GM19238 (cell line): ENCODE data around the gene INTS11.
A peak's percentile ranks its signal among the peaks of the same experiment; 100 is the strongest.

ENCODE experiments used
- DNase-seq: peaks from one replicate; pipeline ENCODE4 v3.0.0; 2011; ENCODE audit warnings: low spot score; ENCODE audit not compliant: insufficient read length

The INTS11 gene

DNA sequence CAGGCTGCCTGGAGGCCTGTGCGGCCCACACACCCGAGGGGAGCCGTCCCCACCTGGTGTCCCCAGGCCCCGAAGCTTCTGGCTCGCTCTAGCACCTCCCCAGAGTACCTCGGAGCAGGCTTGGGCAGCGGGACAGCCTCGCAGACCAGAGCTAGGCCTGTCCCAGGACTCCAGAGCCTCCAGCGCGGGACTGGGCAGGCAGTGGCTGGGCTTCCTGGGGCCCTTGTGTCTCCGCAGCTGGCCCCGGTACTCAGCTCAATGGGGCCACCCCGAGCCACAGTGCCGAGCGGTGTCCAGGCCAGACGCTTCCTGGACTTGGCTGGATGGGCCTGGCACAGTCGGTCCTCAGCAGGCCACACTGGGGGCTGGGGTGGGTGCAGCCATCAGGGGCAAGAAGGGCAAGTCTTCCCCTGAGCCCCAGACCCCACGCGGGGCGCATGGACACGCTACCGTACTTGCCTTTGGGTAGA is 39.3 kb downstream of the INTS11 start:
- DNase-seq, result no peak

DNA sequence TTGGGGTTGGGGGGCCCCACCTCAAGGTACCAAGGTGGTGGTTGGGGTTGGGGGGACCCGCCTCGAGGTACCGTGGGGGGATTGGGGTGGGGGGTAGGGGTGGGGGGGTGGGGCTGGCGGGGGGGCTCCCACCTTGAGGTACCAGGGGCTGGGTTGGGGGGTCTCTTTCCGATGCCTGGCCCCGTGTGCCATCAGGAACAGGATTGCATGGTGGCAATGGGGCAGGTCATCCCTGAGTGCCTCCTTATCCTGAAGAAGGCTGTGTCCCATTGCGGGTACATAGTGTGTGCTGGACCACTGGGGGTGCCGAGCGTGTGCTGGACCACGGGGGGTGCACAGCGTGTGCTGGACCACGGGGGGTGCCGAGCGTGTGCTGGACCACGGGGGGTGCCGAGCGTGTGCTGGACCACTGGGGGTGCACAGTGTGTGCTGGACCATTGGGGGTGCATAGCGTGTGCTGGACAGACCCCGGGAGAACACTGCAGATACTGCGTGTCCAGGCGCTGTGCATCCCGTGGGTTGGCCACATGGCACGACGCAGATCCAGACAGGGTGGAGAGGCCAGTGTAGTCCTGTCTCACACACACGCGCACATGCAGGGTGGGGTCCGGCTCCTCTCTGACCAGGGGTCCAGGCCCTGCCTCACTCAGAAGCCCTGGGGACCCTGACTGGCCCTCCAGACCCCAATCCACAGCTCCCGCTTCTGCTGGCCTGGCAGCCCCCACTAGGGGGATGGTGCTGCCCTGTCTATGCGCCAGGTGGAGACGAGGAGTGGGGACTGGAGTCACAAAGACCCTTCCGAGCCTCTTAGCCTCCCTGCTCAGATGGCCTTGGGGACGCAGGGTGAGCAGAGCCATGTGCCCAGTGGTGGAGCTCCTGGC is 40.0 kb downstream of the INTS11 start:
- DNase-seq, result no peak

DNA sequence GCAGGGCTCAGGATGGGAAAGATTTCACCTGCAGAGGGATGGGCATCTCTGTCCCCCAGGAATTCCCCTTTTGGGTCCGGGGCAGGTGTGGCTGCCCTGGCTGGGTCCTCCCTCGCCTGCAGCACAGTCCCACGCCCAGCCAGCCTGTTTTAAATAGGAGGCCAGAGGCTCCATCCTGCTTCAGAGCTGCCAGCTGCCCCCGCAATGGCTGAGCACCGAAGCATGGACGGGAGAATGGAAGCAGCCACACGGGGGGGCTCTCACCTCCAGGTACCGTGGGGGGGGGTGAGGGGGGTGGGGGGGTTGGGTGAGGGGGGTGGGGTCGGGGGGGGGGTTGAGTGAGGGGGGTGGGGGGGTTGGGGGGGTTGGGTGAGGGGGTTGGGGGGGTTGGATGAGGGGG is 40.6 kb downstream of the INTS11 start:
- no peak for DNase-seq

DNA sequence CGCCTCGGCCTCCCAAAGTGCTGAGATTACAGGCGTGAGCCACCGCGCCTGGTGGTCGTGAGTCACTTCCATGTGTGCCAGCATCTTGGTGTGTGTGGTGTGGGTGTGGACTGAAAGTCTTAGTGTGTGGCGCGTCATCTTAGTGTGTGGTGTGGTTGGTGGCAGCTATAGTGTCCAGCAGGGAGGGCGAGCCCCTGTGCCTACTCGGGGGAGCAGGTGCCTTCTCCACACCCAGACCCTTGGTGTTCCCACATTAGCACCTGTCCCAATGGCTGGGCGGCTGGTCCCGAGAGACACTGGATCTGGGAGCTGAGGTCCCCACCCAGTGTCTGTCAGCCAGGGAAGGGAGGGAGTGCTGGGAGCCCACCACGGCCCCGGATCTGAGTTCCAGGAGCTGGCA is 41.5 kb downstream of the INTS11 start:
- DNase-seq, result no peak

DNA sequence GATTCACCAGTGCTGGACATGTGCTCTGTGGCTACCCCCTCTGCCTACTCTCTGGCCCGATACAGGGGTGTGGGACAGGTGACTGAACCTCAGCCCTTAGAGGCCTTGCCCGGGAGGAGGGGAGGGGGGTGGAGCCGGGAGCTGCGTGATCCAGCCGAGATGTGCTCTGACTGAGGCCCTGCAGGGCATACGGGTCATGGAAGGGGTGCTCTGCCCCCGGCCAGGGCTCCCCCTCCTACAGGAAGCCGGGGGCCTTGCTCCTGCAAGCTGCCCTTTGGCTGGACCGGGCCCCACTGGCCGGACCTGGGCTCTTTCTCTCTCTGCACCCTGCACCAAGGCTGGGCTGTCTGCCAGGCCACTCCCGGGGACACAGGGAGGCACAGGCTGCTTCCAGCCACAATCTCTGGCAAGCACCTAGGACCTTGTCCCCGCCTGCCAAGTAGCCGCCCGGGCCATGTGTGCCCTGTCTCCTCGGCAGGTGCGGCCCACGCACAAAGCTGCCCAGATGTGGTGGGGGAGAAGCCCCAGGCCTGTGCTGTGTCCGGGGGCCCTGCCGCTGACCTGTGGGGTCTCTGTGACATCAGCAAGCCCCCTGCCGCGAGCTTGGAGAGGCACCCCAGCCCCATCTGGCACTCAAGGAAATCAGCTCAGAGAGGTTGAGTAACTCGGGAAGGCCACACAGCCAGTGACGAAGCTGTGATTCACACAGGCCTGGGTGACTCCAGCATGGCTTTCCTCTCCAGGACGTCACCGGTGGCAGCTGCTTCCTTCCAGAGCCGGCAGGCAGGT is 42.7 kb downstream of the INTS11 start:
- DNase-seq, result no peak

DNA sequence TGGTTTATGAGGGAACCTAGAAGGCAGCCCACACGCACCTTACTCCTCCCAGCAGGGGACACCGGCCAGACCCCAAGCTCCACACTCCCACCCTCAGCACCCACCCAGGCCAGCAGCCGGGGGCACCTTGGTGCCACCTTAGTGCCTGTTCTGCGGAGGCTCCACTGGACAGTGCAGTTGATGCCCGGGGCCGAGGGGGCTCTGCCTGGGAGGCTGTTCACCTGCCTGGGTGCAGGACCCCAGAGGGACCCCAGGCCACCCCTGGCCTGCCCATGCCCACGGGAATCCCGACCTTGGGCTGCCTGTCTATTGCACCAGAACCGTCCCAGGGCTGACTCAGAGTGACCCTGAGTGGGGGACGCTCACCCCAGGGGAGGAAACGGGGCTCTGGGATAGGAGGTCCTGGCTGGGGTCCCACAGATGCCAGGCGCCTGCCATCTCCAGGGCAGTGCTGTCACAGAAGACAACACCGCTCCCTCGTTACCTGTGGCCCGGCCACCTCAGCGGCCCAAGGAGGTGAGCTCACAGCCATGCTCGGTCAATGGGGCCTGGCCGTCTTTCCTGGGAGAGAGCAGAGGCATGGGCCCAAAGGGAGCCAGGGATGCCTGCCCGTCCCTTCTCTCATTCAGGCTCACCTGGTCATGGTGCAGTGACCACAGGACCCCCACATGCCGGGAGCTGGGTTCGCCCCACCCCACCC is 43.5 kb downstream of the INTS11 start:
- DNase-seq, result no peak

DNA sequence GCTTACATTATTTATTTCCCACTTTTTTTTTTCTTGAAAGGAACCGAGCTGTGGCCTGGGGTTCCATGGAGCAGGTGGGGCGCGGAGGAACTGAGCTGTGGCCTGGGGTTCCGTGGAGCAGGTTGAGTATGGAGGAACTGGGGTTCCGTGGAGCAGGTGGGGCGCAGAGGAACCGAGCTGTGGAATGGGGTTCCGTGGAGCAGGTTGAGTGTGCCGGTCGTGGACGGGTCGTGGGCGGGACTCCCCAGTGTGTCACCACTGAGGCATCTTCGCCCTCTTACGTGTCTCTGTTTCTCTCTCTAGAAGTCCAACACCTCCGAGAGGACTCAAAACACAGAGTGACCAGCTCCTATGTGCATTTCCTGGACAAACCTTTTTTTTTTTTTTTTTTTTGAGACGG is 45.4 kb downstream of the INTS11 start:
- DNase-seq, result no peak

DNA sequence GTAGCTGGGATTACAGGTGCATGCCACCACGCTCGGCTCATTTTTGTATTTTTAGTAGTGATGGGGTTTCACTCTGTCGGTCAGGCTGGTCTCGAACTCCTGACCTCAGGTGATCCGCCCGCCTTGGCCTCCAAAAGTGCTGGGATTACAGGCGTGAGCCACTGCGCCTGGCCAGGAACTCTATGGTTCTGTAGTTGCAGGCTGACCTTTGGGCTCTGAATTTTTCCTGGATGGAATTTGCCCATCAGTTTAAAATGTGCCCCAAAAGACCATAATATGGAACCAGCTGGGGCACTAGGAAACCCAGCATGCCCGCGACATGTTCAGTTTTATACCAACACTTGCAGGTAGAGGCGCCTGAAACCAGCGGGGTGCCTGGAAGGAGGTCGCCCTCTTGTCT is 45.8 kb downstream of the INTS11 start:
- DNase-seq, result no peak

DNA sequence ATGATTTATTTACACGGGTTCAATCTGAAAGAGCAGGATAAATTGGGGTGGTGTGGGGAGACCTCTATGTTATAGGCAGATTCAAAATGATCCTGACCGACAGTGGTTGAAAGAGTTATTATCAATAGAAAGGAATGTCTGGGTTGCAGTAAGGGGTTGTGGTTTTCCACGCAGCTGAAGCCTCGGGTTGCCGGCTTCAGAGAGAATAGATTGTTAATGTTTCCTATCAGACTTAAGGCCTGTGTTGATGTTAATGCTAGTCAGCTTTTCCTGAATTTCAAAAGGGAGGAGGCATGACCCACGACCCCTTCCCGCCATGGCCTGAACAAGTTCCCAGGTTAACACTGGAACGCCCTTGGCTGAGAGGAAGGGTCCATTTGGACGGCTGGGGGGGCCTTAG is 48.6 kb downstream of the INTS11 start:
- no peak for DNase-seq

DNA sequence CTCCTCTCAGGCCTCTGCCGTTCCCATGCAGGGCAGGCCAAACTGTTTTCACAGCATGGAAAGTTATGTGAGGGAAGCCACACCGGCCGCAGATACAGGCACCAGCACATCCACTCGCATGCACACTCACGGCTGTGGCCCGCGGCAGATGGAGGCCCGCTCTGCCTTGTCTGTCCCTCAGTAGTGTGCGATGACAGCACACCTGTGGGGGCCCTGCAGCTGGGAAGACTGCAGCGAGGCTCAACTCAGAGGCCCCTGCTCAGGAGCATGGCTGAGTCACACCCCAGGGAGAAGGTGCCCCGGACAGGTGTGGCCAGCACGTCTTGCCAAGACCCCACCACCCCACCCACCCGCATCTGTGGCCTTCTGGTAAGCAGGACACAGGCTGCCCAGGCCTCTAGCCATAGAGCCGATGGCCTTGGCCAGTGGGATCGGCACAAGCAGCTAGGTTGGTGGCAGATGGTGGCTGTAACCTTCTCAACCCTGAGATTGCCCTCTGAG is 49.5 kb downstream of the INTS11 start:
- DNase-seq, result no peak

DNA sequence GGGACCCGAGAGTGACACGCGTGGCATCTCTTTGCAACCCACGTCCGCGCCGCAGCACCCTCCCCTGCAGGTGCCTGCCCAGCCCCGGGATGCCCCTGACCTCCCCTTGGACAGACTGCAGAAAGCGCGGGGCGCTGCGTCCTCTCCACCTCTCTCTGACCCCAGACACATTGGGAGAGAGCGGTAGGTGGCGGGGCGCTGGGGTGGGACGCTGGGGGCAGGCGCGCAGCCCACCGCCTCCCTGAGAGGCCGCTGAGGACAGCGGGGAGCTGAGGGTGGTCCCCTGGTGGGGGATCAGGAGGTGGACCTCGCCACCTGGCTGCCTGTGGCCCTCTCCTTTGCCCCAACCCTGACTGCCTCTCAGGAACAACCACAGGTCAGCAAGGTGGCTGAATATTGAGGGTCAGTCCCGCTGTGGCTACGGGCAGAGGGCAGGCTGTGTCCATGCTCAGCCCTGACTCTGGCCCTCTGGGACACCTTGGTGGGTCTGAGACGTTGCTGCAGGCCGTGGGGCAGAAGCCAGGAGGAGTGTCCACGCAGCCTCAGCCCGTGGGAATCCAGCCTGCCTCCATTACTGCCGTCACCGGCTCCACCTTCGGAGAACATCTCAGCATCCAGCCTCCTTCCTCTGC is 50.0 kb downstream of the INTS11 start:
- DNase-seq, result no peak

DNA sequence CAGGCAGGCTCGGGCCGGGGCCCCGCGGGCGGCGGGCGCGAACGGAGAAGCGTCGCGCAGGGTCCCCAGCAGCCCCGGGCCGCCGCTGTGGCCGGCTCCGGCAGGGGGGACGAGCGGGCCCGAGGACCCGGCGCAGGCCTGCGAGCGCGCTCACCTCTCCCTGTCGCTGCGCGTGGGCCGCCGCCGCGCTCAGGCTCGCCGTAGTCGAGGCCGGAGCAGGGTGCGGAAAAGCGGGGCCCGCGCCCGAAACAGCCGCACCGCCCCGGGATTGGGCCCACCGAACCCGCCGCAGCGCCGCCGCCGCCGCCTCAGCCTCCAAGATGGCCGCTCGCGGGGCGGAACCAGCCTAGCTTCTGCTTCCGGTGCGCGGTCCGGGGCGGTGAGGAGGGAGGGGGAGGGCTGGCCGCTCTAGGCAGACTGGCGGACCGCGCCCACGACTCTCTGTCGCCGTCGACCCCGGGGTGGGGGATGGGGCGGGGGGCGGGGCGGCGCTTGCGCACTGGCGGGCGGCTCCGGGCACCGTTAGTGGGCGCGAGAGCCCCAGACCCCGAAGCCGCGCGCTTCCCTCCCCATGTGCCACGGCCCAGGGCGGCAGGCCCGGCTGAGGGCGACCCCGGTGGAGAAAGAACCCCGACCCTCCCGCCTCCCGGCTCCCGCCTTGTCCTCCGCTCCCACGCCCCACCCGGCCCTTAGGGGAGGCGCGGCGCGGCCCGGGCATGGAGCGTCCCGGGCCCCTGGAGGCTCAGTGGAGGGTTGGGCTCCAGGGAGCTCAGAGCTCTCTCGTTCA is 50.8 kb downstream of the INTS11 start, which contains the start of gene UBE2J2:
UBE2J2 (minus strand) TSS at position 343 of the 787 bp plus-strand sequence. CDS start 5,862 bp downstream, outside the sequence.
- DNase-seq, result peak; percentile 99

DNA sequence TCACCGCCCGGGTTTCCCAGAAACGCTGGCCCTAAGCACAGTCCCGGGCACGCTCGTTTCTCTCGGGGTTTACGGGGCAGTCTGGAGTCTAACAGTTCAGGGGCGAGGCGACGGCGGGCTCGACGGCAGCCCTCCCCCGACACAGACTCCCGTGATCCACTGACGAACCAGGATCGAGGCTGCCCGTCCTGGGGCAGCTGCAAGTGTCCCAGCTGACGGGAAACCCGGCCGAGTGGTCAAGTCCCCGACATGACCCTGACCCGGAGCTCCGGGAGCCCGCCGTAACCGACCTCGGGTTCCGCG is 51.3 kb downstream of the INTS11 start:
- DNase-seq, result no peak

DNA sequence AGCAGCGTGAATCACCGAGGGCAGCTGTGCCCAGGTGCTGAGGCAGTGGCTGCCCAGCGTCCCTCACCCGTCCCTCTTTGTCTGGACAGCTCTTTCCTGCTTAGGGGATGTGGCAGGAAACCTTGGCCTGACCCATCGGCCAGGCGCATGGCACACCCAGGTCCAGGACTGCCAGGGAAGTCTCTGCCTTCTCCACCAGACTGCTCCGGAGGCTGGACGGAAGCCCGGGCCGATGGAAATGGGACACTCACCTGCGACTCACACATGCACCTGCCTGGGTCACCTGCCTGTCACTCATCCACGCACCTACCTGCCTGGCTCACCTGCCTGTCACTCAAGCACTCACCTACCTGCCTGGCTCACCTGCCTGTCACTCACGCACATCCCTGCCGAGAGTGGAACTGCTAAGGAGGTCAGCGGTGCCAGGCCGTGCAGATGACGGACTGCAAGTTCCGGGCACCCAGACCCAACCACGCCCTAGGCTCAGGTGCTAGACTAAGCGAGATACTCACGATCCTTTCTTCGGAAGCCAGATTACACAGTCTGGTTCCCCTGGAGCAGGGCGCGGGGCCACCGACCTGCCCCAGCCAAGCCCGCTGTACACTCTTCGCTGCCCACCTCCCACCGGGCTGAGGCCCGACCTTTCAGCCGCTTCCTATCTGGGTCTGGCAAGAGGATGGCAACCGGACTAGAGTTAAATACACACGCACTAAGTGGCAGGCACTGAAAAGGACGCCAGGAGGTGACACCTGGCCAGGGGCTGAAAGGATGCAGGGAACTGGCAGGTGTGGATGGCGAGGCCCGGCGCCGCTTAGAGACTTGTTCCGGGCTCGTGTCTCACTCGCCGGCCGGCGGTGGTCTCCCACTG is 51.9 kb downstream of the INTS11 start:
- DNase-seq, result no peak

DNA sequence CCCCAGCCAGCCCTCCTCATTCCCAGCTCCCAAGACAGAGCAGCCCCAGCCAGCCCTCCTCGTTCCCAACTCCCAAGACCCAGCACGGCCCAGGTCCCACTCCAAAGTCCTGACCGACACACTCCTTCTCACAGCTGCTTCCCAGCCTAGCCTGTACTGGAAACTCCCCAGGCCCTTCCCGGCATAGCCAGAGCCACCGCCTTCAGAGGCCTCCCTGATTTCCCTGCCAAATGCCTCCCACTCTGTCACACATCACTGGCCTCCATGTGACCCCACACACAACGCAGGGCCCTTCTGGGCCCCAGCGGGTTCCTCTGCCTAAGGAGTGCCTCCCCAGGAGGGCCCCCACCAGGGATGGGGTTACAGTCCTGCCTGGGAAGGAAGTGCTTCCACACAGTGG is 53.6 kb downstream of the INTS11 start:
- DNase-seq, result no peak

DNA sequence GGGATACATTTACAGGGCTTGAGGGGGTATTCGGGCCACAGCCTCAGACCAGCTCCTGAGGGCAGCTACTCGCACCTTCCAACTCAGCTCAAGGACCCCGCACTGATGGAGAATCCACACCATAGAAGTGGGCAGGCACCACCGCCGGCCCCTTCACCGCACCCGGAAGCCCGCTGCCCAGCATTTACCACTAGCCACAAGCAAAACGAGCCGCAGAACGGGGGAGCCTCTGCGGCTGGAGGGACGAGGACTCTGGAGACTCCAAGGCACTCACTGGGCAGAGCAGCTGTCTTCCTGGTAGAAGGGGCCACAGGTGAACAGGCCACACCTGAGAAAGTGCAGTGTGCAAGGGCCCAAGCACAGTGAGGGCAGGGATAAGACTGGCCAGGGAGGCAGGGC is 56.2 kb downstream of the INTS11 start:
- DNase-seq, result no peak

DNA sequence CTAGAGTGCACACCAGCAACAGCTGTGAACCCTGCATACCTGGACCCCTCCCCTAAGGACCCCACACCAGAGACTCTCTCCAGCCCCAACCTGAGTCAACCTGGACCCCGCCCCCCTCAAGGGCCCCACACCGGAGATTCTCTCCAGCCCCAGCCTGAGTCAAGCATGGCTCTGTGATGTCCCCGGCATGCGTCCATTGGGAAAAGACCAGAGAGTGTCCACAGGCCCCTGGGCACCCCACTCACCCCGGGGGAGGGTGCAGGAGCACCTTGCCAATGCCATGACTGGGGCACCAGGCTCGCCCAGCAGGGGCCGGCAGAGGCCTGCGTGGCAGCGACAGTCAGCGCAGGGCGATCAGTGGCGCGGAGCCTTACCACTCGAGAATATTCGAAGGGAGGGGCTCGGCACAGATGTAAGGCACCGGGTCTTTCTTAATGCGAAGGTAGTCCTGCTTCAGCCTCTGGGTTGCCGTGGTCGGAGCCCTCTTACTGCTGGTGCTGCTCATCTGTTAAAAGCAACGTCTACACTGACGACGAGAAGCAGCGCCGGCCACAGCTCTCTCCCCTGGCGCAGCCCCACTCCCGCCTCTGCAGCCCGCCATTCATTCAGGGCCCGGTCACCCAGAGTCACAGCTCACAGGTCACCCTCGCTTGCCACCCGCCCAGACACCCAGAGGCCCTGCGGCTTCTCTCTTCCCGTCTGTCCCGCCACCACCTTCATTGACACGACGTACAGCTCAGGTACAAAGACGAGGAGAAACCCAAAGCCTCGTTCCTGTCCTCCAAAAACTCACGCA is 56.8 kb downstream of the INTS11 start:
- no peak for DNase-seq

DNA sequence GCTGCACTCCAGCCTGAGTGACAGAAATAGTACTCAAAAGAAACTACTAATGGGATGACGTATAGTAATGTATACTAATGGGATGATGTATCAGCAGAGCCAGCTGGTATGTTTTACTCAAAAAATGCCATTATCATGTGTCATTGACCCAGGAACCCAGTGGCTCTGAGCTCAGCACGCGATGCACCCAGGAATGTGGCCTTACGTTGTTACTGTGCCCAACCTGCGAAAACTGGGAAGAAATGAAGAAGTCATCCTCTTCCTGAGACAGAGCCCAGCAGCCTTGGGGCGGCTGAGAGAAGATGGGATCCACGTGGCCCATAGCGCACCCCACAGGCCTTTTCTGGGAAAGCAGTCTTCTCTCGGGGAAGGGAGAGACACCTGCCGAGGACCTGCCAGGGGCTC is 59.6 kb downstream of the INTS11 start:
- no peak for DNase-seq

DNA sequence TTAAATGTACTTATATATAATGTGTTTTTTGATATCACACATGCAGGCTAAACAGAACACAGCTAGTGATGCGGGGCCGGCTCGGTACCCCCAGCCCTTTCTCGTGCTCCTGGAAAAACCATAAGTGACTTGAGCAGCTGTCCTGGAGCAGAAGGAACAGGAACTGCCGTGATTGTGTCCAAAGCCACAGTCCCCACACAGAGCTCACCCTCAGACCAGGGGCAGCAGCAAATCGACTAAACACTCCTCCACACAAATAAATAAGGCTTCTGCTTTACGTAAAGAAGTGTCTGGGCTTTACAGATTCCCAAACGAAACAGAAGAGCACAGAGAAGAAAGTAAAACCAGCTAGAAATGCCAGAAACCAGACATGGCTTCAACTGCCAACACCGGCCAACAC is 60.4 kb downstream of the INTS11 start:
- DNase-seq, result no peak
